Pons (tissue), 1 donor: ENCODE measurements around the gene RGS8.

Experiments used
- DNase-seq: peaks from one replicate; pipeline ENCODE4 v3.0.0-alpha.2; 2016; ENCODE audit warnings: low spot score

The RGS8 gene

GRCh38 chr1:182671750-182672486 is 12.5 kb downstream of the RGS8 start:
- no peak for DNase-seq

- no peak for DNase-seq
These were observed 14.2 kb downstream of the RGS8 start for GRCh38 chr1:182670032-182670749.

GRCh38 chr1:182669266-182669665 is 15.1 kb downstream of the RGS8 start:
- no peak for DNase-seq

GRCh38 chr1:182668521-182669054 is 15.8 kb downstream of the RGS8 start:
- DNase-seq: no peak

GRCh38 chr1:182667848-182668505 is 16.4 kb downstream of the RGS8 start:
- no peak for DNase-seq

GRCh38 chr1:182666706-182667105 is 17.7 kb downstream of the RGS8 start:
- no peak for DNase-seq

GRCh38 chr1:182664296-182664695 is 20.1 kb downstream of the RGS8 start:
- no peak for DNase-seq

GRCh38 chr1:182662956-182663355 is 21.4 kb downstream of the RGS8 start:
- DNase-seq: no peak

- peak; percentile 75 for DNase-seq
These were observed 22.1 kb downstream of the RGS8 start for GRCh38 chr1:182662121-182662890.

GRCh38 chr1:182658055-182658454 is 26.3 kb downstream of the RGS8 start:
- peak; percentile 28 for DNase-seq

- no peak for DNase-seq
These were observed 27.5 kb downstream of the RGS8 start for GRCh38 chr1:182656842-182657397.

- DNase-seq: no peak
These were observed 30.4 kb downstream of the RGS8 start for GRCh38 chr1:182653986-182654385.

GRCh38 chr1:182652933-182653332 is 31.5 kb downstream of the RGS8 start:
- DNase-seq: no peak

- no peak for DNase-seq
These were observed 33.1 kb downstream of the RGS8 start for GRCh38 chr1:182651339-182651724.

GRCh38 chr1:182650678-182651338 is 33.6 kb downstream of the RGS8 start:
- no peak for DNase-seq

GRCh38 chr1:182649041-182649440 is 35.3 kb downstream of the RGS8 start:
- DNase-seq: no peak

GRCh38 chr1:182646739-182647138 is 37.6 kb downstream of the RGS8 start:
- no peak for DNase-seq

- DNase-seq: no peak
These were observed 39.5 kb downstream of the RGS8 start for GRCh38 chr1:182644886-182645285.

- no peak for DNase-seq
These were observed 40.7 kb downstream of the RGS8 start for GRCh38 chr1:182643699-182644098.

- no peak for DNase-seq
These were observed 41.9 kb downstream of the RGS8 start for GRCh38 chr1:182642461-182642860.

- no peak for DNase-seq
These were observed 42.8 kb downstream of the RGS8 start for GRCh38 chr1:182641561-182641960.
